Ishikawa (cell line): ENCODE data around the gene CES2.

Experiments used
- CEBPB ChIP-seq: IDR thresholded peaks from 2 replicates; pipeline ENCODE4 v1.6.1; 2012
- CREB1 ChIP-seq: IDR thresholded peaks from 2 replicates; pipeline ENCODE4 v1.6.1; 2012; ENCODE audit warnings: low read depth
- EGR1 ChIP-seq: IDR thresholded peaks from 2 replicates; pipeline ENCODE4 v1.6.1; 2012
- EP300 ChIP-seq: IDR thresholded peaks from 2 replicates; pipeline ENCODE4 v1.6.1; 2012; ENCODE audit warnings: borderline replicate concordance
- FOXM1 ChIP-seq: IDR thresholded peaks from 2 replicates; pipeline ENCODE4 v1.6.1; 2012; ENCODE audit warnings: low read depth, borderline replicate concordance
- MAX ChIP-seq: IDR thresholded peaks from 2 replicates; pipeline ENCODE4 v1.6.1; 2012
- NFIC ChIP-seq: IDR thresholded peaks from 2 replicates; pipeline ENCODE4 v1.6.1; 2012
- RAD21 ChIP-seq: IDR thresholded peaks from 2 replicates; pipeline ENCODE4 v1.6.1; 2012; ENCODE audit warnings: low read depth
- TAF1 ChIP-seq: IDR thresholded peaks from 2 replicates; pipeline ENCODE4 v1.6.1; 2012; ENCODE audit warnings: low read depth, mild to moderate bottlenecking
- TCF12 ChIP-seq: IDR thresholded peaks from 2 replicates; pipeline ENCODE4 v1.6.1; 2012; ENCODE audit warnings: low read depth
- TEAD4 ChIP-seq: IDR thresholded peaks from 2 replicates; pipeline ENCODE4 v1.6.1; 2012
- USF1 ChIP-seq: IDR thresholded peaks from 2 replicates; pipeline ENCODE4 v1.6.1; 2012
- YY1 ChIP-seq: IDR thresholded peaks from 2 replicates; pipeline ENCODE4 v1.6.1; 2012; ENCODE audit warnings: low read depth
- ZBTB7A ChIP-seq: IDR thresholded peaks from 2 replicates; pipeline ENCODE4 v1.6.1; 2012; ENCODE audit warnings: low read depth
- TF ChIP-seq, protein P1 (sequence below): IDR thresholded peaks from 2 replicates; pipeline ENCODE4 v1.6.1; 2012; ENCODE audit warnings: low read depth, mild to moderate bottlenecking

The CES2 gene

DNA sequence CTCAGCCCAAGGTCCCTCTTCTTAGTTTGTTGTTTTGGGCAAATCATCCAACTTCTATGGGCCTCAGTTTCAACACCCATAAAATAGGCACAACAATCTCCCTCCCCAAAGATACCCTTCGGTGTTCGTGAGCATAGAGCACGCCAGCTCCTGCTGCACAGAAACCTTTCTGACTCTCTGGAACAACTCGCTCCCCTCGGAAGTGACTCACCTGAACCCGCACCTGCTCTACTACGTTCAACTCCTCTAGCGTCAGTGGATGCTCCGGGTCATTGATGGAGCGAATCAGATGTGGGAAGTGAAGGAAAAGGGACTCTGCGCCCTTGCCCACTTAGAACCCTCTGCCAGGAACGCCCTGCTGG is 1.6 kb upstream of the CES2 start:
- TF ChIP-seq ZBTB7A (no peak), NFIC (no peak), FOXM1 (no peak), EP300 (no peak), TAF1 (no peak), USF1 (no peak), YY1 (no peak), EGR1 (no peak), CREB1 (no peak), RAD21 (no peak), TEAD4 (no peak), MAX (no peak), TCF12 (no peak), CEBPB (no peak)
- TF ChIP-seq, protein P1, sequence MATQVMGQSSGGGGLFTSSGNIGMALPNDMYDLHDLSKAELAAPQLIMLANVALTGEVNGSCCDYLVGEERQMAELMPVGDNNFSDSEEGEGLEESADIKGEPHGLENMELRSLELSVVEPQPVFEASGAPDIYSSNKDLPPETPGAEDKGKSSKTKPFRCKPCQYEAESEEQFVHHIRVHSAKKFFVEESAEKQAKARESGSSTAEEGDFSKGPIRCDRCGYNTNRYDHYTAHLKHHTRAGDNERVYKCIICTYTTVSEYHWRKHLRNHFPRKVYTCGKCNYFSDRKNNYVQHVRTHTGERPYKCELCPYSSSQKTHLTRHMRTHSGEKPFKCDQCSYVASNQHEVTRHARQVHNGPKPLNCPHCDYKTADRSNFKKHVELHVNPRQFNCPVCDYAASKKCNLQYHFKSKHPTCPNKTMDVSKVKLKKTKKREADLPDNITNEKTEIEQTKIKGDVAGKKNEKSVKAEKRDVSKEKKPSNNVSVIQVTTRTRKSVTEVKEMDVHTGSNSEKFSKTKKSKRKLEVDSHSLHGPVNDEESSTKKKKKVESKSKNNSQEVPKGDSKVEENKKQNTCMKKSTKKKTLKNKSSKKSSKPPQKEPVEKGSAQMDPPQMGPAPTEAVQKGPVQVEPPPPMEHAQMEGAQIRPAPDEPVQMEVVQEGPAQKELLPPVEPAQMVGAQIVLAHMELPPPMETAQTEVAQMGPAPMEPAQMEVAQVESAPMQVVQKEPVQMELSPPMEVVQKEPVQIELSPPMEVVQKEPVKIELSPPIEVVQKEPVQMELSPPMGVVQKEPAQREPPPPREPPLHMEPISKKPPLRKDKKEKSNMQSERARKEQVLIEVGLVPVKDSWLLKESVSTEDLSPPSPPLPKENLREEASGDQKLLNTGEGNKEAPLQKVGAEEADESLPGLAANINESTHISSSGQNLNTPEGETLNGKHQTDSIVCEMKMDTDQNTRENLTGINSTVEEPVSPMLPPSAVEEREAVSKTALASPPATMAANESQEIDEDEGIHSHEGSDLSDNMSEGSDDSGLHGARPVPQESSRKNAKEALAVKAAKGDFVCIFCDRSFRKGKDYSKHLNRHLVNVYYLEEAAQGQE: no peak

DNA sequence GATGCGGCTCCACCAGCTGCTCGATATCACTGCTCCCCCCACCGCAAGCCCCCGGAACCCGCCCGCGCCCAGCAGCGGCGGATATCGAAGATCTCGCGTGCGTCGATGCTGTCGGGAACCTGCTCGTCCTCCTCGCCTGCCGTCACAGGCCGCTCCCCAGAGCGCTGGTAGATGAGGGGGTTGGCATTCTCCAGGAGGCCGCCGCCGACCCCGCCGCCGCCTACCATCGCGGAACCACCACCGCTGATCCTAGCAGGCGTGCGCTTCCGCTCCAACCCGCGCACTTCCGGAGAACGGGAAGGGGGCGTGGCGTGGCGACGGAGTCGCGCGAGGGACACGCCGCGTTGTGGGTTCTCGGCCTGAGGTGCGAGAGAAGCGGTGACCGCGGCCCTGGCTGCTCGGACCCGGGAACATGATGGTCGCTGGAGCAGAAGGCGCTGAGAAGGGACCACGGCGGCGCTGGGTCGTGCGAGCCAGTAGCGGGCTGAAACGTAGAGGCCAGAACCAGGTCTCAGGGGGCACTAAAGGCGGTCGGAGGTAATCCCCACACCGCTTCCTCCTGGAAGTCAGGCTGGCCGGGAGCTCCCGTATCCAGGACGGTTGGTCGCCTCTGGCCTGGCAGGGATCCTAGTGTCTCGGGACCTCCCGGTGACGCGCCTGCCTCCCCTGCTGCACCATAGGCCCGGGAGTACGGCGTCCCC is 1.0 kb upstream of the CES2 start, which contains the start of gene CIAO2B:
TSS of gene CIAO2B (minus strand) at position 265 of the 701 bp plus-strand sequence. CDS start at position 227, 38 bp downstream.
- TF ChIP-seq USF1 (no peak), RAD21 (no peak), CEBPB (no peak), TCF12 (no peak), MAX (peak; percentile 83), EGR1 (no peak), TAF1 (peak; percentile 86), ZBTB7A (no peak), EP300 (no peak), YY1 (peak; percentile 42; the same call in 1 of the 2 replicates), CREB1 (no peak; the same call in 1 of the 2 replicates), FOXM1 (no peak), NFIC (0 out of 2 replicates have a peak, but pooled peaks have one; percentile 20), TEAD4 (no peak)
- TF ChIP-seq, protein P1: no peak

GRCh38 chr16:66934839-66935313 is 440 bp upstream of the CES2 start:
- TF ChIP-seq ZBTB7A: peak; percentile 38; the same call in 1 of the 2 replicates

DNA sequence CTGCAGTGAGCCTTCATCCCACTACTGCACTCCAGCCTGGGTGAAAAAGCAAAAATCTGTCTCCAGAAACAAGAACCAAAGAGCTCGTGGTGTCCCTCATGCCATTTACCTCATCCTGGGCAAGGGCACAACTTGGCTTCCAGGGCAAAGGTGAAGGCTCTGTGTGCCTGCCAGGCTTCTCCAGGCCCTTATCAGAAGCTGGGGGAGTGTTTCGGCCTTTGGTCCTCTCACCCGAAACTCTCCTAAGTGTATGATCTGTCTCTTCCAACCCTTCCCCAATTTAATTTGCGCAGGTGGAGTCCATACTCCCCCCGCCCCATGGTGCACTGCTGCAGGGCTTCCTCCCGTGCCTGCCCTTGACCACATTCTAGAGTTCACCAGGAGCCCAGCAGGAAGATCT is 1.1 kb downstream of the CES2 start:
- TF ChIP-seq YY1: no peak
- TF ChIP-seq CEBPB: no peak
- TF ChIP-seq TEAD4: no peak
- TF ChIP-seq EP300: no peak
- TF ChIP-seq, protein P1: no peak
- no peak for TF ChIP-seq MAX
- TF ChIP-seq CREB1: no peak
- TF ChIP-seq TAF1: no peak
- no peak for TF ChIP-seq RAD21
- no peak for TF ChIP-seq TCF12
- TF ChIP-seq ZBTB7A: no peak
